Testis (tissue), 3 donors: Measurements from ENCODE around the gene RFT1. TPM values are rescaled to one million over a fixed set of nuclear protein-coding genes. Genes with fewer than 3 reads are reported as not detected.

Source experiments
- DNase-seq: peaks from one replicate; pipeline ENCODE4 v3.0.0-alpha.2; 2019
- H3K27ac ChIP-seq, 2 donors: fragments of 200-600 bp; sonication (generic); one replicate each; pipeline ENCODE4 v1.5.1; 2019
- H3K27me3 ChIP-seq: fragments of 200-600 bp; sonication (generic); one replicate; pipeline ENCODE4 v1.5.1; 2019
- H3K36me3 ChIP-seq: fragments of 200-600 bp; sonication (generic); one replicate; pipeline ENCODE4 v1.5.1; 2017; ENCODE audit warnings: low read depth; ENCODE audit errors: missing control alignments
- H3K4me1 ChIP-seq: fragments of 200-600 bp; sonication (generic); one replicate; pipeline ENCODE4 v1.5.1; 2019
- H3K4me3 ChIP-seq, 2 donors: fragments of 200-600 bp; sonication (generic); one replicate each; pipeline ENCODE4 v1.5.1; 2017 to 2019
- H3K9me3 ChIP-seq: fragments of 200-600 bp; sonication (generic); one replicate; pipeline ENCODE4 v1.5.1; 2017
- CTCF ChIP-seq, 3 experiments: fragments of 450-650 bp in 2 of 3; fragments of 200-600 bp in 1 of 3; sonication (generic) in 1 of 3; IDR thresholded peaks; one replicate each; pipeline ENCODE4 v1.5.1; 2016 to 2019; ENCODE audit warnings: antibody characterized with exemption in 3 of 3, mild to moderate bottlenecking in 2 of 3, moderate library complexity in 1 of 3
- POLR2A ChIP-seq: fragments of 450-650 bp; IDR thresholded peaks from one replicate; pipeline ENCODE4 v1.6.1; 2017; ENCODE audit warnings: antibody characterized with exemption, mild to moderate bottlenecking, moderate library complexity
- WGBS, 2 donors: methylation state at CpG; one replicate each; pipeline ENCODE4 v1.1.5; 2018; 5-methylcytosine and 5-hydroxymethylcytosine counted together
- intact Hi-C: fragments of 100-400 bp; cut with DNase I; formaldehyde crosslinking; loops from one replicate; pipeline ENCODE4 v1.15.1; 2023; ENCODE audit warnings: low total_unique reads
- polyA plus RNA-seq: library from polyadenylated mRNA; stranded (reverse); fragments of 350-450 nt; fragmentation: Illumina TruSeq; extraction: RNeasy Lipid Tissue Mini Kit (QIAGEN cat#74804); gene quantifications from one replicate; pipeline ENCODE4 v1.2.3, GENCODE V29; 2014; ENCODE audit warnings: low read depth, low replicate concordance; ENCODE audit not compliant: insufficient read depth
- total RNA-seq, 2 donors: library from RNA; depleted of rRNA; stranded (reverse); fragments of >200 nt; gene quantifications; one replicate each; pipeline ENCODE4 v1.2.3, GENCODE V29; 2016

The RFT1 gene
- total and polyA plus RNA-seq, 3 donors from 2014 or later: 27.2 to 36.8 (median 33.9) TPM

GRCh38 chr3:53079147-53079546 is 51.1 kb downstream of the RFT1 start:
- Histone ChIP-seq H3K27ac (no peak overlapping the region), H3K27me3 (no peaks in the 10 kb centered on the region), H3K4me3 (no peak overlapping the region), H3K36me3 (no peaks in the 10 kb centered on the region), H3K9me3 (no peaks in the 10 kb centered on the region), H3K4me1 (no peaks in the 10 kb centered on the region)
- intact Hi-C loops: no loop called here
- no peak for DNase-seq
- no peak for TF ChIP-seq CTCF (IDR thresholded peaks at IDR 0.05)
- no peak for TF ChIP-seq POLR2A
- 90 to 97% methylated on average over 6 of the region's 6 CpGs for WGBS, 2 donors

- no peaks in the 10 kb centered on the region for H3K9me3 ChIP-seq
Observed at GRCh38 chr3:53078656-53079055, 51.6 kb downstream of the RFT1 start.

GRCh38 chr3:53077476-53078220 is 52.6 kb downstream of the RFT1 start:
- H3K36me3 ChIP-seq: no peaks in the 10 kb centered on the region
- DNase-seq: no peak
- TF ChIP-seq CTCF (IDR thresholded peaks at IDR 0.05) (no peak), POLR2A (no peak)
- intact Hi-C loops: no loop called here
- no peaks in the 10 kb centered on the region for H3K27me3 ChIP-seq
- WGBS, 2 donors: 91 to 98% methylated on average over 6 to 10 of the region's 10 CpGs
- H3K4me1 ChIP-seq: peaks cover 4% of the 10 kb centered on the region
- H3K4me3 ChIP-seq: no peak overlapping the region
- no peak overlapping the region for H3K27ac ChIP-seq
- no peaks in the 10 kb centered on the region for H3K9me3 ChIP-seq

More at GRCh38 chr3:53078656-53079055, 51.6 kb downstream of the RFT1 start:
- intact Hi-C loops: no loop called here
- no peaks in the 10 kb centered on the region for H3K27me3 ChIP-seq
- H3K4me3 ChIP-seq: no peak overlapping the region
- WGBS, 2 donors: 95 to 97% methylated on average over 3 of the region's 3 CpGs
- DNase-seq: no peak
- no peaks in the 10 kb centered on the region for H3K36me3 ChIP-seq
- H3K4me1 ChIP-seq: peaks cover under 1% of the 10 kb centered on the region
- no peak overlapping the region for H3K27ac ChIP-seq
- TF ChIP-seq CTCF (IDR thresholded peaks at IDR 0.05) (no peak), POLR2A (no peak)

- WGBS, 2 donors: 94 to 96% methylated on average over 2 to 3 of the region's 3 CpGs
- Histone ChIP-seq H3K4me1 (peaks cover 12% of the 10 kb centered on the region), H3K4me3 (no peak overlapping the region), H3K9me3 (no peaks in the 10 kb centered on the region), H3K27ac (no peak overlapping the region), H3K36me3 (no peaks in the 10 kb centered on the region), H3K27me3 (no peaks in the 10 kb centered on the region)
- TF ChIP-seq CTCF (IDR thresholded peaks at IDR 0.05): no peak
- TF ChIP-seq POLR2A: no peak
- intact Hi-C loops: no loop called here
- DNase-seq: no peak
Observed at GRCh38 chr3:53075743-53076140, 54.5 kb downstream of the RFT1 start.
